ENCODE results near the gene RPGRIP1L.

Gene RPGRIP1L

DNA sequence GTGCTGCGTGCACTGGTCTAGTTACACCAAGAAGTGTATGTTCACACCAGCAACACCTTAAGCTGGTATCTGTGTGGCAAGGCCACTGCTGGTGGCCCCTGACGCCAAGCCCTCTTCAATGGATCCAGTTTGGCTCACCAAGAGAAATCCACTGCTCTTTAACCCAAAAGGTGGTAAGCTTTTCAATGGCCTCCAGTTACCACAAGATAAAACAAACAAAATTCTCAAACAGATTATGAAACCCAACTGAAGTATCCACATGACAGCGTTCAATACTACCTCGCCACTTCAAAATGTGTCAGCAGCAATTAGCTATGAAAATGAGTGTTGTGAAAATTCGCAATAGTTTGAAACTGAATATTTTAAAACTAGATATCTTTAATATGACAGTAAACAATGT is 104.1 kb downstream of the RPGRIP1L start:
- no peak overlapping the region for H3K27ac Mint-ChIP-seq
- H3K4me1 Mint-ChIP-seq = no peaks in the 10 kb centered on the region
- H3K36me3 Mint-ChIP-seq (ENCODE audit: low read depth) = peaks cover 53% of the 10 kb centered on the region
- TF ChIP-seq, protein P1, sequence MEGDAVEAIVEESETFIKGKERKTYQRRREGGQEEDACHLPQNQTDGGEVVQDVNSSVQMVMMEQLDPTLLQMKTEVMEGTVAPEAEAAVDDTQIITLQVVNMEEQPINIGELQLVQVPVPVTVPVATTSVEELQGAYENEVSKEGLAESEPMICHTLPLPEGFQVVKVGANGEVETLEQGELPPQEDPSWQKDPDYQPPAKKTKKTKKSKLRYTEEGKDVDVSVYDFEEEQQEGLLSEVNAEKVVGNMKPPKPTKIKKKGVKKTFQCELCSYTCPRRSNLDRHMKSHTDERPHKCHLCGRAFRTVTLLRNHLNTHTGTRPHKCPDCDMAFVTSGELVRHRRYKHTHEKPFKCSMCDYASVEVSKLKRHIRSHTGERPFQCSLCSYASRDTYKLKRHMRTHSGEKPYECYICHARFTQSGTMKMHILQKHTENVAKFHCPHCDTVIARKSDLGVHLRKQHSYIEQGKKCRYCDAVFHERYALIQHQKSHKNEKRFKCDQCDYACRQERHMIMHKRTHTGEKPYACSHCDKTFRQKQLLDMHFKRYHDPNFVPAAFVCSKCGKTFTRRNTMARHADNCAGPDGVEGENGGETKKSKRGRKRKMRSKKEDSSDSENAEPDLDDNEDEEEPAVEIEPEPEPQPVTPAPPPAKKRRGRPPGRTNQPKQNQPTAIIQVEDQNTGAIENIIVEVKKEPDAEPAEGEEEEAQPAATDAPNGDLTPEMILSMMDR (IDR thresholded peaks at IDR 0.05; ENCODE audit: unreplicated experiment in 3 of 3) = no peak
- H3K27me3 Mint-ChIP-seq (ENCODE audit: low read depth) = no peaks in the 10 kb centered on the region
- H3K9me3 Mint-ChIP-seq = peaks cover 22% of the 10 kb centered on the region
- H3K4me3 Mint-ChIP-seq = no peak overlapping the region

GRCh38 chr16:53598511-53599275 is 105.0 kb downstream of the RPGRIP1L start:
- TF ChIP-seq, protein P1 (IDR thresholded peaks at IDR 0.05; ENCODE audit: unreplicated experiment in 3 of 3) = no peak
- no peaks in the 10 kb centered on the region for H3K4me1 Mint-ChIP-seq
- H3K36me3 Mint-ChIP-seq (ENCODE audit: low read depth) = peaks cover 53% of the 10 kb centered on the region
- peaks cover 27% of the 10 kb centered on the region for H3K9me3 Mint-ChIP-seq
- no peak overlapping the region for H3K27ac Mint-ChIP-seq
- H3K4me3 Mint-ChIP-seq = no peak overlapping the region
- H3K27me3 Mint-ChIP-seq (ENCODE audit: low read depth) = no peaks in the 10 kb centered on the region

DNA sequence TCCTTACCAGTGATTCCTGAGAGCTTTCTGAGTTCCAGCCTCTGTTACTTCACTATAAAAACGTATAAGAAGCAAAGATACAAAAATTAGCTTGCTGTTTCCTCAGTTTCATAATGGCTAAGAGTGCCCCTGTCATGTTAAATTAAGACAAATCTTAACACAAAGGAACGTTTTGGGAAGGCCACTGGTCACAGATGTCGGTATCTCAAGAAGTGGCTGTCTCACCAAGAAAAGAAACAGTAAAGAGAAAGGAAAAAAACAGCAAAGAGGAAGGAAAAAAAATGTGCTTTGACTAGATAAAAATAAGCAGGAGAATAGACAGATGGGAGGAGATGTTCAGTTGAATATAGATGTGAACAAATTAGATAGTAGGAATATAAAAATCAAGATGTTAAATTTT is 105.9 kb downstream of the RPGRIP1L start:
- TF ChIP-seq, protein P1 (IDR thresholded peaks at IDR 0.05; ENCODE audit: unreplicated experiment in 3 of 3) = no peak
- peaks cover 53% of the 10 kb centered on the region for H3K36me3 Mint-ChIP-seq (ENCODE audit: low read depth)
- no peak overlapping the region for H3K27ac Mint-ChIP-seq
- peaks cover 30% of the 10 kb centered on the region for H3K9me3 Mint-ChIP-seq
- no peak overlapping the region for H3K4me3 Mint-ChIP-seq
- H3K4me1 Mint-ChIP-seq = no peaks in the 10 kb centered on the region
- no peaks in the 10 kb centered on the region for H3K27me3 Mint-ChIP-seq (ENCODE audit: low read depth)

DNA sequence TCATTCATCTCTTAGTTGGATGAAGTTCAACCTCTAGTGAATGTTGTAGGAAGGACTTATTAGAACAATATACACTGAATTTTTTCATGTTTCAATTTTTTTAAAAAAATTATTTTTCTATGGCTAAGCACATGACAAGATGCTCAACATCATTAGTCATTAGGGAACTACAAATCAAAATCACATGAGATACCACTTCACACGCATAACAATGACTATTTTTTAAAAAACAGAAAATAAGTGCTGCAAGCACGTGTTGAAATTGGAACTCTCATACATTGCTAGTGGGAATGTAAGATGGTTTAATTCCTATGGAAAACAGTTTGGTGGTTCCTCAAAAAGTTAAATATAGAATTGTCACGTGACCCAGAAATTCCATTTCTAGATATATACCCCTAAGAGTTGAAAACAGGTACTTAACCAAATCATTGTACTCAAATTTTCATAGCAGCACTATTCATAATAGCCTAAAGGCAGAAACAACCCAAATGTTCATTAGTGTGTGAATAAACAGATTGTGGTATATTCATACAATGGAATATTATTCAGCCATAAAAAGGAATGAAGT is 115.5 kb downstream of the RPGRIP1L start:
- Mint-ChIP-seq H3K27me3 (ENCODE audit: low read depth) (no peaks in the 10 kb centered on the region), H3K36me3 (ENCODE audit: low read depth) (no peaks in the 10 kb centered on the region), H3K9me3 (peaks cover 20% of the 10 kb centered on the region), H3K27ac (no peak overlapping the region), H3K4me1 (no peaks in the 10 kb centered on the region), H3K4me3 (no peak overlapping the region)
- TF ChIP-seq, protein P1 (IDR thresholded peaks at IDR 0.05; ENCODE audit: unreplicated experiment in 3 of 3) = no peak

GRCh38 chr16:53583401-53583800 is 120.3 kb downstream of the RPGRIP1L start:
- Mint-ChIP-seq H3K9me3 (peaks cover under 1% of the 10 kb centered on the region), H3K36me3 (ENCODE audit: low read depth) (no peaks in the 10 kb centered on the region), H3K4me3 (no peak overlapping the region), H3K27me3 (ENCODE audit: low read depth) (no peaks in the 10 kb centered on the region), H3K4me1 (no peaks in the 10 kb centered on the region), H3K27ac (no peak overlapping the region)
- TF ChIP-seq, protein P1 (IDR thresholded peaks at IDR 0.05; ENCODE audit: unreplicated experiment in 3 of 3) = no peak

- Mint-ChIP-seq H3K36me3 (ENCODE audit: low read depth) (no peaks in the 10 kb centered on the region), H3K9me3 (no peaks in the 10 kb centered on the region), H3K27ac (no peak overlapping the region), H3K4me3 (no peak overlapping the region), H3K4me1 (no peaks in the 10 kb centered on the region), H3K27me3 (ENCODE audit: low read depth) (no peaks in the 10 kb centered on the region)
- TF ChIP-seq, protein P1 (IDR thresholded peaks at IDR 0.05; ENCODE audit: unreplicated experiment in 3 of 3) = no peak
Observed at GRCh38 chr16:53581784-53582183, 121.9 kb downstream of the RPGRIP1L start.
